Tibial nerve (tissue), 4 donors: Measurements from ENCODE around the gene CCL13. TPM values are rescaled to one million over a fixed set of nuclear protein-coding genes. Genes with fewer than 3 reads are reported as not detected.

ENCODE experiments used
- DNase-seq, 2 donors: peaks; one replicate each; pipeline ENCODE4 v3.0.0-alpha.2; 2019; ENCODE audit warnings: low spot score in 2 of 2
- H3K27ac ChIP-seq, 4 donors: fragments of 200-600 bp; sonication (generic) in 3 of 4; one replicate each; pipeline ENCODE4 v1.5.1; 2017 to 2019; ENCODE audit warnings: mild to moderate bottlenecking in 1 of 4
- H3K27me3 ChIP-seq, 2 donors: fragments of 200-600 bp; sonication (generic) in 1 of 2; one replicate each; pipeline versions ENCODE4 v1.5.1 to v1.6.0; 2017 to 2019
- H3K36me3 ChIP-seq, 3 donors: fragments of 200-600 bp; sonication (generic); one replicate each; pipeline ENCODE4 v1.5.1; 2018 to 2019
- H3K4me1 ChIP-seq, 4 donors: fragments of 200-600 bp; sonication (generic) in 3 of 4; one replicate each; pipeline ENCODE4 v1.5.1; 2017 to 2019
- H3K4me3 ChIP-seq, 4 donors: fragments of 200-600 bp; sonication (generic) in 3 of 4; one replicate each; pipeline ENCODE4 v1.5.1; 2017 to 2019; ENCODE audit warnings: mild to moderate bottlenecking in 1 of 4, moderate library complexity in 1 of 4
- H3K9me3 ChIP-seq, 4 donors: fragments of 200-600 bp; sonication (generic) in 3 of 4; one replicate each; pipeline ENCODE4 v1.5.1; 2017 to 2019
- CTCF ChIP-seq, 5 experiments: fragments of 200-600 bp in 3 of 5; fragments of 450-650 bp in 2 of 5; sonication (generic) in 3 of 5; IDR thresholded peaks; one replicate each; pipeline ENCODE4 v1.5.1; 2016 to 2019; ENCODE audit warnings: antibody characterized with exemption in 5 of 5, mild to moderate bottlenecking in 3 of 5, moderate library complexity in 2 of 5
- EP300 ChIP-seq, 2 donors: sonication (generic); formaldehyde crosslinking; IDR thresholded peaks; one replicate each; pipeline ENCODE4 v1.6.1; 2017; ENCODE audit warnings: antibody characterized with exemption in 2 of 2, mild to moderate bottlenecking in 1 of 2
- POLR2A ChIP-seq, 2 donors: fragments of 450-650 bp; IDR thresholded peaks; one replicate each; pipeline ENCODE4 v1.6.1; 2017; ENCODE audit warnings: antibody characterized with exemption in 2 of 2, mild to moderate bottlenecking in 2 of 2, moderate library complexity in 2 of 2
- WGBS, 2 donors: methylation state at CpG; one replicate each; pipeline ENCODE4 v1.1.5; 2018; 5-methylcytosine and 5-hydroxymethylcytosine counted together
- total RNA-seq, 4 donors: library from RNA; depleted of rRNA; stranded (reverse); fragments of >200 nt; gene quantifications; one replicate each; pipeline ENCODE4 v1.1.0, GENCODE V29; 2016

Gene CCL13
- total RNA-seq, 4 donors from 2014 or later, result 35.2 to 307 (median 45.8) TPM

- H3K27me3 ChIP-seq, result no peaks in the 10 kb centered on the region
- no peak for TF ChIP-seq CTCF (IDR thresholded peaks at IDR 0.05)
- no peak for TF ChIP-seq POLR2A (IDR thresholded peaks at IDR 0.05)
- TF ChIP-seq EP300 (IDR thresholded peaks at IDR 0.05), result no peak
- WGBS, 2 donors, result 90% methylated on average over 4 of the region's 4 CpGs
- no peak overlapping the region for H3K4me3 ChIP-seq
- peak overlapping the region in 2 of 4 donors; percentile 13 to 57 for H3K27ac ChIP-seq
- H3K36me3 ChIP-seq, result no peaks in the 10 kb centered on the region
- no peak for DNase-seq
- no peaks in the 10 kb centered on the region for H3K9me3 ChIP-seq
- peaks cover 0 to 45% (median 14%) of the 10 kb centered on the region in 4 donors for H3K4me1 ChIP-seq
Measured at GRCh38 chr17:34313164-34313563, 43.1 kb upstream of the CCL13 start.

GRCh38 chr17:34314279-34314678 lies 42.0 kb upstream of the CCL13 start:
- Histone ChIP-seq H3K4me3 (no peak overlapping the region), H3K4me1 (peaks cover 0 to 49% (median 15%) of the 10 kb centered on the region in 4 donors), H3K36me3 (no peaks in the 10 kb centered on the region), H3K27me3 (no peaks in the 10 kb centered on the region), H3K9me3 (no peaks in the 10 kb centered on the region), H3K27ac (peak overlapping the region in 3 of 4 donors; percentile 17 to 63 (median 57))
- TF ChIP-seq CTCF (IDR thresholded peaks at IDR 0.05) (no peak), EP300 (IDR thresholded peaks at IDR 0.05) (peak; percentile 41 to 90)
- 19 to 30% methylated on average over 4 of the region's 4 CpGs for WGBS, 2 donors
- peak; percentile 17 to 57 for DNase-seq

GRCh38 chr17:34318474-34318873 lies 37.8 kb upstream of the CCL13 start:
- Histone ChIP-seq H3K4me1 (peaks cover 0 to 40% (median 14%) of the 10 kb centered on the region in 4 donors), H3K4me3 (no peak overlapping the region), H3K36me3 (no peaks in the 10 kb centered on the region), H3K9me3 (no peaks in the 10 kb centered on the region), H3K27me3 (no peaks in the 10 kb centered on the region), H3K27ac (peak overlapping the region in 1 of 4 donors; percentile 63)
- 87 to 89% methylated on average over 3 of the region's 3 CpGs for WGBS, 2 donors
- no peak for DNase-seq
- TF ChIP-seq EP300 (IDR thresholded peaks at IDR 0.05) (no peak), POLR2A (IDR thresholded peaks at IDR 0.05) (no peak), CTCF (IDR thresholded peaks at IDR 0.05) (no peak)

GRCh38 chr17:34319039-34319483 lies 37.2 kb upstream of the CCL13 start, which contains the start of gene CCL8:
Gene CCL8 (plus strand): TSS chr17:34319435. CDS start chr17:34319502, 67 bp downstream.
- no peak for DNase-seq
- peaks cover 0 to 34% (median 9%) of the 10 kb centered on the region in 4 donors for H3K4me1 ChIP-seq
- no peak within 1 kb of the TSS for H3K4me3 ChIP-seq
- peaks cover 0 to under 1% (median 0%) of the 10 kb centered on the region in 4 donors for H3K9me3 ChIP-seq
- no peaks in the 10 kb centered on the region for H3K27me3 ChIP-seq
- H3K27ac ChIP-seq, result peak within 1 kb of the TSS in 2 of 4 donors; percentile 52 to 63
- TF ChIP-seq CTCF (IDR thresholded peaks at IDR 0.05) (no peak), EP300 (IDR thresholded peaks at IDR 0.05) (peak in 1 of 2 donors; percentile 14)
- 0 to 14% methylated on average over 2 of the region's 2 CpGs for WGBS, 2 donors
- no peaks in the 10 kb centered on the region for H3K36me3 ChIP-seq

GRCh38 chr17:34321964-34322363 lies 34.3 kb upstream of the CCL13 start:
- peak overlapping the region in 1 of 4 donors; percentile 15 for H3K27ac ChIP-seq
- peaks cover 0 to 18% (median 3%) of the 10 kb centered on the region in 4 donors for H3K4me1 ChIP-seq
- no peak for DNase-seq
- peaks cover 0 to 12% (median 4%) of the 10 kb centered on the region in 4 donors for H3K9me3 ChIP-seq
- H3K4me3 ChIP-seq, result no peak overlapping the region
- TF ChIP-seq POLR2A (IDR thresholded peaks at IDR 0.05) (no peak), EP300 (IDR thresholded peaks at IDR 0.05) (peak in 1 of 2 donors; percentile 51)
- no peaks in the 10 kb centered on the region for H3K27me3 ChIP-seq
- H3K36me3 ChIP-seq, result no peaks in the 10 kb centered on the region
